T-helper 2 cell treated with Interferon-gamma antibody and Interleukin-4, amounts not matched to agents 5 μg/mL and 100 μg/mL, for 36 hours (primary cell): ENCODE results near the gene FBXO21.
"Not testable (repeated sequence)": the region's sequence is repeated elsewhere in the genome, so short reads cannot be mapped to it uniquely, and the experiment has no call there.

Source experiments
- DNase-seq: peaks from one replicate; pipeline ENCODE4 v3.0.0; 2021; ENCODE audit warnings: low spot score
- H3K27ac Mint-ChIP-seq: one replicate; pipeline ENCODE4 v1.8.0; 2021; ENCODE audit warnings: mild to moderate bottlenecking, mixed read lengths
- H3K27me3 Mint-ChIP-seq: one replicate; pipeline ENCODE4 v1.8.0; 2021; ENCODE audit warnings: low read depth, mixed read lengths
- H3K36me3 Mint-ChIP-seq: one replicate; pipeline ENCODE4 v1.8.0; 2021; ENCODE audit warnings: low read depth, mixed read lengths
- H3K4me1 Mint-ChIP-seq: one replicate; pipeline ENCODE4 v1.8.0; 2021; ENCODE audit warnings: low read depth, mixed read lengths
- H3K4me3 Mint-ChIP-seq: one replicate; pipeline ENCODE4 v1.8.0; 2022; ENCODE audit warnings: mild to moderate bottlenecking, moderate library complexity, mixed read lengths
- H3K9me3 Mint-ChIP-seq: one replicate; pipeline ENCODE4 v1.8.0; 2021; ENCODE audit warnings: mixed read lengths

The FBXO21 gene, protein sequence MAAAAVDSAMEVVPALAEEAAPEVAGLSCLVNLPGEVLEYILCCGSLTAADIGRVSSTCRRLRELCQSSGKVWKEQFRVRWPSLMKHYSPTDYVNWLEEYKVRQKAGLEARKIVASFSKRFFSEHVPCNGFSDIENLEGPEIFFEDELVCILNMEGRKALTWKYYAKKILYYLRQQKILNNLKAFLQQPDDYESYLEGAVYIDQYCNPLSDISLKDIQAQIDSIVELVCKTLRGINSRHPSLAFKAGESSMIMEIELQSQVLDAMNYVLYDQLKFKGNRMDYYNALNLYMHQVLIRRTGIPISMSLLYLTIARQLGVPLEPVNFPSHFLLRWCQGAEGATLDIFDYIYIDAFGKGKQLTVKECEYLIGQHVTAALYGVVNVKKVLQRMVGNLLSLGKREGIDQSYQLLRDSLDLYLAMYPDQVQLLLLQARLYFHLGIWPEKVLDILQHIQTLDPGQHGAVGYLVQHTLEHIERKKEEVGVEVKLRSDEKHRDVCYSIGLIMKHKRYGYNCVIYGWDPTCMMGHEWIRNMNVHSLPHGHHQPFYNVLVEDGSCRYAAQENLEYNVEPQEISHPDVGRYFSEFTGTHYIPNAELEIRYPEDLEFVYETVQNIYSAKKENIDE

DNA sequence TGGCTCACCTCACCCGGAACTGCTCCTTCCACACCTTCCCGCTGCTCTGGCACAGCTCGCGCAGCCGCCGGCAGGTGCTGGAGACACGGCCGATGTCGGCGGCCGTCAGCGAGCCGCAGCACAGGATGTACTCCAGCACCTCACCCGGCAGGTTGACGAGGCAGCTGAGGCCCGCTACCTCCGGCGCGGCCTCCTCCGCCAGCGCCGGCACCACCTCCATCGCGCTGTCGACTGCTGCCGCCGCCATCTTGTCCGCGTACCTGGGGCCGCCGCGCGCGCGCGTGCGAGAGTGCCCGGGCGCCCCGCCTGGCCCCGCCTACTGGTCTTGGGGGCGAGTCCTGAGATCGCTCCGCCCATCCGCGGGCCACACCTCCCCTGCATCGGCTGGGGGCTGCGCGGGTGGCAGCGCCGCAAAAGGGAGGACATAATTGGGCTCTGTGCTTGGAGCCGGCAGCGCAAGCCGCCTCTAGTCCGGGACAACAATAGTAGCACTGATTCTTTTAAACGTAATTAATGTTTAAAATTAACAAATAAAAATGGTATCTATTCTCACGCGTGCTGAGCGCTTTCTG, at the start of gene FBXO21:
Gene FBXO21 (minus strand): TSS at position 261 of the 572 bp plus-strand sequence. CDS start 14 bp downstream, at position 247.
- no peaks in the 10 kb centered on the region for H3K9me3 Mint-ChIP-seq
- peaks cover 23% of the 10 kb centered on the region for H3K36me3 Mint-ChIP-seq
- peaks cover 13% of the 10 kb centered on the region for H3K27me3 Mint-ChIP-seq
- peak; percentile 88 for DNase-seq
- H3K4me1 Mint-ChIP-seq: peaks cover 15% of the 10 kb centered on the region
- peak within 1 kb of the TSS; percentile 90 for H3K4me3 Mint-ChIP-seq
- H3K27ac Mint-ChIP-seq: peak within 1 kb of the TSS; percentile 88

DNA sequence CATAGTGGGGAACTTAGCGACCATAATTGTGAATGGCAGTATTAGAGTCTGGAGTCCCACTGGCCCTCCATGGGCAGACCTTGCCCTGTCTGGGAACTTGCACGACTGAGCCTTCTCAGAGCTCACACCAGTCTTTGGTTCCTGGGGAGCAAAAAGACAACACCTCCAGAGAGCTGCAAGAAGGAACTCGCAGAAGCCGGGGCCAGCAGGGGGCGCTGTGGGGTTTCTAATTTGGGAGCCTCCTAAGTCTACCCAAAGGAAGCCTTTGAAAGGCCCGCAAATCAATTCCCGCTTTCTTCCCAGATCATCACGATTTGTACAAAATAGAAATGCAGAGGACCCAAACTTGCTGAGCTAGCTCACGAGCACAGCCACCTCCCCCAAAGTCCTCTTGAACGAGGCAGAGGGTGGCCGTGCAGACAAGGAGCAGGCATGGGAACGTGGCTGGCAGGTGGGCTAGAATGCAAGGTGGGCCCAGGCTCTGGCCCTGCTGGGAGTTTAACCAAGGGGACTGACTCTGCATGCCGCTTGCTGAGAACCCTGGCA, 46.3 kb upstream of the FBXO21 start:
- DNase-seq: peak; percentile 65
- Mint-ChIP-seq H3K27ac (no peak overlapping the region), H3K36me3 (no peaks in the 10 kb centered on the region), H3K27me3 (no peaks in the 10 kb centered on the region), H3K4me3 (no peak overlapping the region), H3K4me1 (no peaks in the 10 kb centered on the region), H3K9me3 (no peaks in the 10 kb centered on the region)

DNA sequence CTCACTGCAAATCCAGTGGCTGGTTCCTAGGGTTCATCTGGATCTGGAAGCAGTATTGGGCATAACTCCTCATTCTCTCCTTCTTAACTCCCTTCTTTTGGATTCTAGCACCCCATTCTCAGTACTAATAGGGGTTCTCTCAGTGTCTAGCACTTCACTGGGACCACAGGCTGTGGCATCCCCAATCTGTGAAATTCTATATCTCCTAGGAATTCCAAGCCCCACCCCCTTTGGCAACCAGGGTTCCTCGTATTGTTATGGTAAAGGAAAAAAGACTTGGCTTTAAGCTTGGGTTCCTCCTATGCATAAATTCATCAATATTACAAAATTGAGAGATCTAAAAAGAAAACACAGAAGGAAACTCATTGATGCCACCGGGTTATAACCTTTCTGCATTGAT, 45.0 kb upstream of the FBXO21 start:
- Mint-ChIP-seq H3K4me3 (no peak overlapping the region), H3K9me3 (no peaks in the 10 kb centered on the region), H3K27me3 (no peaks in the 10 kb centered on the region), H3K4me1 (no peaks in the 10 kb centered on the region), H3K36me3 (no peaks in the 10 kb centered on the region), H3K27ac (no peak overlapping the region)
- no peak for DNase-seq

DNA sequence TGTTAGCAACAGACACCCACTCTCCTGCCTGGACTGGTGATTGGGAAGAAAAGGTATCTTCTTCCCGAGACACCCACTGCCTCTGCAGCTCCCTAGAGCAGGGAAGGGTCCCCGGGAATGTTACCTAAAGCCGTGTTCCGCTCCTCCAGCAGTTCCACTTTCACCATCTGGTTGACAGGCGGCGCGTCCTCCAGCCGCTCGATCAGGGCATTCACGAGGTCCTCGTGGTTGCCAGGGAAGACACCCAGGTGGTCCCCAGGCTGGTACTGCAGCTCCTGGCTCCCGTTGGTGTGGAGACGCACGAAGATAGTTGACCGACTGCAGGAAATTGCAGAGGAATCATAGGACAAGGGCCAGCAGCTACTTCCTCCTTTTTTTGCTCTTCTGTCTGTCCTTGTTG, 44.2 kb upstream of the FBXO21 start:
- Mint-ChIP-seq H3K9me3 (no peaks in the 10 kb centered on the region), H3K4me1 (no peaks in the 10 kb centered on the region), H3K4me3 (no peak overlapping the region), H3K36me3 (no peaks in the 10 kb centered on the region), H3K27me3 (no peaks in the 10 kb centered on the region), H3K27ac (no peak overlapping the region)
- DNase-seq: no peak

DNA sequence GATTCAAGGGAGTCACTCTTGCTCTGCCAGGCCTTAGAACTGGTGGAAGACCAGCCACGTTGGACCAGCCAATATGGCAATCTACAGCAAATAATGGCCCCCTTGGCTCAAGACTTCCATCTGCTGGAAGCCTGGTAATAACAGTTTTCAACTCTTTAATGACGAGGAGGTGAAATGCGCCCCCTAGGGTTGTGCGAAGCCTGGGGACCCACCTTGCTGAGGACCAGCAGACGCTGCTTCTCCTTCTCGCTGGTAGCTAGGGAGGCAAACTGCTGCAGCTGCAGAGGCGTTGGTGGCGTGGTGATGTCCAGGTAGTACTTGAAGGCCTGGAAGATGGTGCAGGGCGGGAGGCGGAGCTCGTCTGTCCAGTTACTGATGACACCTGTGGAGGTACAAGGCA, 41.5 kb upstream of the FBXO21 start:
- DNase-seq: no peak
- Mint-ChIP-seq H3K9me3 (no peaks in the 10 kb centered on the region), H3K4me1 (no peaks in the 10 kb centered on the region), H3K4me3 (no peak overlapping the region), H3K36me3 (no peaks in the 10 kb centered on the region), H3K27me3 (no peaks in the 10 kb centered on the region), H3K27ac (no peak overlapping the region)

DNA sequence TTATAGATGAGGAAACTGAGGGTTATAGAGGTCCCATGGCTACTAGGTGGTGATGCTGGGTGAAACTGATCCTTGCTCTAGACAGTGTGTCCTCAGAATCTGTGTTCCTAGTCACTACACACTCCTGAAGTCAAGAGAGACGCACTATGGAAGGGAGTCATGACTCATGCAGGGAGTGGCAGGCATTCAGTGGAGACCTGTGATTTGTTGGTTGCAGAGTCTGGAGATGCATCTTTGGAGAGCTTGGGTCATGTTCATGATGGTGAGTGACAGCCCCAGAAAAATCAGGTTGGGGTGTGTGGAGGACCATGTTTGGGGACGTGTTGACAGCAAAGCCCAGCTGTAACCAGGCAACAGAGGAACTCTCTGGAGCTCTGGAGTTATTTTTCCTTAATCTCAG, 38.0 kb upstream of the FBXO21 start:
- Mint-ChIP-seq H3K4me3 (no peak overlapping the region), H3K27me3 (no peaks in the 10 kb centered on the region), H3K4me1 (no peaks in the 10 kb centered on the region), H3K9me3 (no peaks in the 10 kb centered on the region), H3K36me3 (no peaks in the 10 kb centered on the region), H3K27ac (no peak overlapping the region)
- DNase-seq: no peak

DNA sequence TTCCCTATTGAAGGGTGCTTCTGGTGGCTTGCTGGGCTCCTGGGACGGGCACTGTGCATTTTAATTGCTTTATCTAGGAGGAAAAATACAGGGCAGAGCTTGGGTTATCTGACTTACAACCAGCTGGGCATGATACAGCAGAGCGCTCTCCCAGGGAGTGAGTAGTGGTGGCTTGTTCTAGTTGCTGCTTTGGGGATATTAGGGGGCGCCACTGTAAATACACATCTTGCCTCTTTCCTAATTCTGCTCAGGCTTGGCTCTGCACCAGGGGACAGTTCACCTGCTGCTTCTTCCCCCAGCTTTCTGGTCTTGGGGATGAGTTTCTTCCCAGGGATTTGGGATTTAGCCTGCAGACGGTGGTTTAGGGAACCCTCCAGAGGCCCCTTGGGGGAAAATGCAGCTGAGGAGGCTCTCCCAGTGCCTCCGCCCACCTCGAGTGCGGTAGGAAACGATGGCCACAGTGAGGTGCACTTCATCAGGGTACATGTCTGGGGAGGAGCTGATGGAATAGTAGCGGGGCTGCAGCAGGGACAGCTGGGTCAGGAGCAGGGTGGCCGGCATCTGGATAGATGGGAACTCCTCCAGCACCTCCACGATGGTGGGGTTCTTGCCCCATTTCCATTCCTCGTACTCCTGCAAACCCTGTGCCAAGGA, 36.9 kb upstream of the FBXO21 start:
- Mint-ChIP-seq H3K4me1 (no peaks in the 10 kb centered on the region), H3K27ac (no peak overlapping the region), H3K36me3 (no peaks in the 10 kb centered on the region), H3K9me3 (no peaks in the 10 kb centered on the region), H3K27me3 (no peaks in the 10 kb centered on the region), H3K4me3 (no peak overlapping the region)
- no peak for DNase-seq

DNA sequence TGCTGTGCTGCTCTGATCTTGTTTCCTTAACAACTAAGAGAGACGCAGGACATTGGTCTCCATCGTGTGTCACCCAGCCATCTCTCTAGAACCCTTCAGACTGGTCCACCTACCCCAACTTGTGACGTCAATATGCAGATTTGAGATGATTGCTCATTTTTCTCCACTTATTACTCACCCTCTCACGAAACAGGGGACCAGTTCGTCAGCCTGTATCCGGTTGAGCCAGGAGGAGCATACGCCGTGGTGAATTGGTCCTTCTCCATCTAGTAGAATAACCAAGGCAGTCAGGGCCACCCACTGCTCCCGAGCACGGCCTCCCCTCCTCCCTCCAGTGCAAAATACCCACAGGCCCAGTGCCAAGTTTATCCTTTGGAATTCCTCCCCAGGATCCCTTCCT, 36.2 kb upstream of the FBXO21 start:
- H3K36me3 Mint-ChIP-seq: no peaks in the 10 kb centered on the region
- no peaks in the 10 kb centered on the region for H3K27me3 Mint-ChIP-seq

DNA sequence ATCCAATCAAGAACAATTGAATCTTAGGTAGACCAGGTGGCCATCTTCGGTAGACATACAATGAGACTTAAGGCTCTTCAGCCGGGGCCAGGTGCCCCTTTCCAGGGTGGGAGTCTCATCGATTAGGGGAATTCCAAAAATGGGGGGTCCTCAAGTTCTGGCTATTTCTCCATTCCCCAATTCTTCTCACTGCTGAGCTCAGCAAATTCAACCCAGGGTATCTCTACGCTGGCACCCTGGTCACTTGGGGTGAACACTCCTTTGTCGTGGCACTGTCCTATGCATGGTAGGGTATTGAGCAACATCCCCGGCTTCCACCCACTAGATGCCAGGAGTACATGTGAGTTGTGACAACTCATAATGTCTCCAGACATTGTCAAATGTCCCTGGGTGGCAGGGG, 34.9 kb upstream of the FBXO21 start:
- no peak overlapping the region for H3K4me3 Mint-ChIP-seq
- no peak overlapping the region for H3K27ac Mint-ChIP-seq
- no peaks in the 10 kb centered on the region for H3K4me1 Mint-ChIP-seq
- H3K9me3 Mint-ChIP-seq: no peaks in the 10 kb centered on the region
- H3K36me3 Mint-ChIP-seq: no peaks in the 10 kb centered on the region
- no peaks in the 10 kb centered on the region for H3K27me3 Mint-ChIP-seq
- DNase-seq: no peak

More for the DNA sequence above, 36.2 kb upstream of the FBXO21 start:
- no peak for DNase-seq
- Mint-ChIP-seq H3K4me1 (no peaks in the 10 kb centered on the region), H3K27ac (no peak overlapping the region), H3K4me3 (no peak overlapping the region), H3K9me3 (no peaks in the 10 kb centered on the region)

DNA sequence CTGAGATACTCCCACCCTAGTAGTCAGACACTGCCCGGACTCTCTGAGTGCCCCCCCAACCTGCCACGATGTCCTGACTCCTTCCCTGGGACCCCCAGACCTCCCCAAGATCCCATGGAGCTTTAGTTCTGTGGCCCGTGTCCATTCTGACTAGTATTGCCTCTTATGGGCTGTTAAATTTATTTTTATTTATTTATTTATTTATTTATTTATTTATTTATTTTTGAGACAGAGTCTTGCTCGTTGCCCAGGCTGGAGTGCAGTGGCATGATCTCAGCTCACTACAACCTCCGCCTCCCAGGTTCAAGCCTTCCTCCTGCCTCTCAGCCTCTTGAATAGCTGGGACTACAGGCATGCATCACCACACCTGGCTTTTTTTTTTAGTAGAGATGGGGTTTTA, 30.7 kb upstream of the FBXO21 start:
- not testable (repeated sequence) for H3K27me3 Mint-ChIP-seq, H3K9me3 Mint-ChIP-seq, H3K4me1 Mint-ChIP-seq, DNase-seq, H3K27ac Mint-ChIP-seq, H3K36me3 Mint-ChIP-seq, H3K4me3 Mint-ChIP-seq

DNA sequence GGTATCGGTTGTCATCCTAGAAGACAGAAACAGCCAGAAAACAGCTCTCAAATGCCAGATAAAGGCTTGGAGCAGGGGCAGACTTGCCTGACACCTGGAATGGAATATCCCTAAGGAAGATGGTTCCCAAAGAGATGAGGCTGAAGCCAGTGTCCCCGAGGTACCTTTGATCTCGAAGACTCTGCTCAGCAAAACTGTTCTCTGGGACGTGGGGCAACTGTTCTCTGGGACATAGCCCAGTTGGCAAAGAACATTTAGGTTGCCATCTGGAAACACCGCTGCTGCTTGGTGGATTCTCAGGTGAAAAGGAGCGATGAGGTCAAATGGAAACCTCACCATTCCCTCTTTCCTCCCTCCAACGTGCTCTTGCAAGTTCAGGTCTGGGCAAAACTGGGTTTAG, 27.9 kb upstream of the FBXO21 start:
- H3K27ac Mint-ChIP-seq: no peak overlapping the region
- no peaks in the 10 kb centered on the region for H3K36me3 Mint-ChIP-seq
- no peaks in the 10 kb centered on the region for H3K27me3 Mint-ChIP-seq
- no peaks in the 10 kb centered on the region for H3K9me3 Mint-ChIP-seq
- no peaks in the 10 kb centered on the region for H3K4me1 Mint-ChIP-seq
- H3K4me3 Mint-ChIP-seq: no peak overlapping the region
- no peak for DNase-seq

DNA sequence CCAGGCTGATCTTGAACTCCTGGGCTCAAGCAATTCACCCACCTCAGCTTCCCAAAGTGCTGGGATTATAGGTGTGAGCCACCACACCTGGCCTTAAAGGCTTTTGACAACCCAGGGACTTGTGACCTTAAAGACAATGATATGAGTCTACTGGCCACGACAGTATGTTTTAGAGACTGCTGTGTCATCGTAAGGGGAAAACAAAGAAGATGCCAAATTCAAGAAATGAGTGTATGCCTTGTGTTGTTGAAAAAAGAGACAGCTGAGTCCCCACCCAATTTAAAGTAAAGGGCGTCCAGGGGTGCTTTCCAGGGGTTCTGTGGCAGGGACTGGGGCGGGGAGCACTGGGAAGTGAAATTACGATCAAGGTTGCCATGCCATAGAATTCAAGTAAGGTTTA, 26.4 kb upstream of the FBXO21 start:
- no peak overlapping the region for H3K4me3 Mint-ChIP-seq
- H3K9me3 Mint-ChIP-seq: no peaks in the 10 kb centered on the region
- peaks cover 4% of the 10 kb centered on the region for H3K27me3 Mint-ChIP-seq
- H3K36me3 Mint-ChIP-seq: no peaks in the 10 kb centered on the region
- H3K27ac Mint-ChIP-seq: no peak overlapping the region
- H3K4me1 Mint-ChIP-seq: no peaks in the 10 kb centered on the region
- DNase-seq: no peak

DNA sequence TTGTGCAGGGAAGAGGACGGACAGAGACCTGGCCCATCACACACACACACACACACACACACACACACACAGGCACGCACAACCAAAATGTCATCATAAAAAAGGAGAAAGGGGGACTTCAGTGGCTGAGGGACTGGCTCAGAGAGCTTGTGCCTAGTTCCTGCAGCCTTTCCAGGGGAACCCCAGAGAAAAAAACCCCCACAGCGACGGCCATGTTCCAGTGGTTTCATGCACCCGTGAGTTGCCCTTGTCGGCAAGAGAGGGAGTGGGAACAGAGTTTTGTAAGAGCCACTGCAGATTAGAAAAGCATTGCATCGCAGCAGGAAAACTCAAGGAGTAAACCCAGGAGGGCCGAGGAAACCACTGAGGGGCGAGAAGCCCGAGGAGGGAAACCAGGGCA, 24.5 kb upstream of the FBXO21 start:
- DNase-seq: no peak
- Mint-ChIP-seq H3K27ac (no peak overlapping the region), H3K9me3 (no peaks in the 10 kb centered on the region), H3K36me3 (no peaks in the 10 kb centered on the region), H3K4me1 (no peaks in the 10 kb centered on the region), H3K4me3 (no peak overlapping the region), H3K27me3 (peaks cover 4% of the 10 kb centered on the region)

DNA sequence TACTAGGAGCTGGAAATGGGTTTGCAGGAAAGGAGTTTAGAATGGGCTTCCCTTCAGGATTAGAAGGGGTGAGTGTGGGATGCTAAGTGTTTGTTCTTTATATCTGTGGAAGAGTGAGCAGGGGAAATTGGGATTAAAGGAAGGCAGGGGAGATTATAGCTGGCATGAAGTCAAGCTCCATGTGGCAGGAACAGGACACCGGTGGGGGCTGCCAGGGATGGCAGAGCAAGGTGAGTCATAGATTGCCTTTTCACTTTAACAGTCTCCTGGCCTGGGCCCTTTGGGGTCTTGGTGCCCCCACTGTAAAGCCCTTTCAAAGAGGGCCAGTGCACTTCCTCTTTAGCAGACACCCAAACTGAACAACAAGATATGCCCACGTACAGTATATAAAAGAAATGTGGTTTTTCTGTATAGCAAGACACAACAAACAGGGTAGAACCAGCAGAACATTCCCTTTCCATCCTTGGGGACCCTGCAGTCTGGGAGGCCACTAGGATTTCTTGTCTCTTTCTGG, 23.1 kb upstream of the FBXO21 start:
- H3K36me3 Mint-ChIP-seq: no peaks in the 10 kb centered on the region
- no peak overlapping the region for H3K27ac Mint-ChIP-seq
- no peak overlapping the region for H3K4me3 Mint-ChIP-seq
- no peaks in the 10 kb centered on the region for H3K9me3 Mint-ChIP-seq
- peaks cover 4% of the 10 kb centered on the region for H3K27me3 Mint-ChIP-seq
- no peak for DNase-seq
- no peaks in the 10 kb centered on the region for H3K4me1 Mint-ChIP-seq
